GM12875 (cell line): ENCODE results near the gene DNAH3.
A peak's percentile ranks its signal among the peaks of the same experiment; 100 is the strongest.

Source experiments
- H3K4me3 ChIP-seq: one replicate; pipeline ENCODE4 v1.5.1; 2011; ENCODE audit warnings: low read depth, low read length, control low read depth
- CTCF ChIP-seq: IDR thresholded peaks from 2 replicates; pipeline ENCODE4 v1.5.1; 2011; ENCODE audit warnings: low read depth, mild to moderate bottlenecking, control low read depth, inconsistent platforms, low read length, moderate library complexity, borderline replicate concordance; ENCODE audit not compliant: insufficient read depth

The DNAH3 gene

GRCh38 chr16:20905576-20905975, 245.1 kb downstream of the DNAH3 start:
- TF ChIP-seq CTCF: no peak
- H3K4me3 ChIP-seq: no peak overlapping the region

- no peak overlapping the region for H3K4me3 ChIP-seq
- no peak for TF ChIP-seq CTCF
Measured at GRCh38 chr16:20904507-20905081, 246.1 kb downstream of the DNAH3 start.

- TF ChIP-seq CTCF: no peak
Measured at GRCh38 chr16:20903899-20904506, 246.6 kb downstream of the DNAH3 start.

GRCh38 chr16:20903116-20903898, 247.3 kb downstream of the DNAH3 start:
- no peak overlapping the region for H3K4me3 ChIP-seq
- TF ChIP-seq CTCF: no peak

More at GRCh38 chr16:20903899-20904506, 246.6 kb downstream of the DNAH3 start:
- H3K4me3 ChIP-seq: no peak overlapping the region

- H3K4me3 ChIP-seq: no peak overlapping the region
- no peak for TF ChIP-seq CTCF
Measured at GRCh38 chr16:20902426-20902825, 248.2 kb downstream of the DNAH3 start.

GRCh38 chr16:20901436-20902112, 249.1 kb downstream of the DNAH3 start:
- no peak for TF ChIP-seq CTCF
- peak overlapping the region; percentile 69 for H3K4me3 ChIP-seq

- TF ChIP-seq CTCF: no peak
- peak overlapping the region; percentile 69 for H3K4me3 ChIP-seq
Measured at GRCh38 chr16:20901068-20901435, 249.6 kb downstream of the DNAH3 start.
